GM04504 (cell line): ENCODE results near the gene ERMN.

Experiments used
- DNase-seq: peaks from one replicate; pipeline ENCODE4 v3.0.0-alpha.2; 2012; ENCODE audit warnings: low read depth

The ERMN gene

GRCh38 chr2:157329524-157329923 is 3.9 kb upstream of the ERMN start:
- no peak for DNase-seq

GRCh38 chr2:157327621-157328500 is 2.2 kb upstream of the ERMN start:
- DNase-seq = peak; percentile 70

GRCh38 chr2:157327200-157327599 is 1.6 kb upstream of the ERMN start:
- DNase-seq = no peak

GRCh38 chr2:157326698-157327097 is 1.1 kb upstream of the ERMN start:
- no peak for DNase-seq

DNA sequence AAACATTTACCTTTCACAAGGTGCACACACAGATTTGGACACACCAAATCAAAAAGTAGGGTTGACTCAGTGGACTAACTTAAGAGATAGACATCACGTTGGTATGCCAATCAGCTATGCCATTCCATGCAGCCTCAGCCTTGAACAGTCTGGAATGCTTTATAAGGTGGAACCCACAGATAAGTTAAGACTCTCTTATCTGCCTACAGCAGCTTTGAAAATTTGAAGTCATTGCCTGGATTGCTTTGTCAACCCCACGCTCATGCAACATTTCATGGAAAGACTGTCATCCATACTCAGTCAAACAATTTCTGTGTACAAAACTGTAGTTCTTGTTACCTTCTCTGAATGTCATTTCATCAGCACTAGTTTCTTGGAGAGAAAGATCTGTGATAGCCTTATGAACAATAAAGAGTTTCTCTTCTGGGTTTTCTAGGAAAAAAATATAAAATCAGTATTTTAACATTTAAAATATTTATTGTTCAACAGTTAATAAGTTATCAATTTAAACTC is 1.2 kb downstream of the ERMN start:
- no peak for DNase-seq

- DNase-seq = no peak
Observed at GRCh38 chr2:157322432-157322831, 3.2 kb downstream of the ERMN start.

GRCh38 chr2:157321466-157321865 is 4.2 kb downstream of the ERMN start:
- DNase-seq = no peak

DNA sequence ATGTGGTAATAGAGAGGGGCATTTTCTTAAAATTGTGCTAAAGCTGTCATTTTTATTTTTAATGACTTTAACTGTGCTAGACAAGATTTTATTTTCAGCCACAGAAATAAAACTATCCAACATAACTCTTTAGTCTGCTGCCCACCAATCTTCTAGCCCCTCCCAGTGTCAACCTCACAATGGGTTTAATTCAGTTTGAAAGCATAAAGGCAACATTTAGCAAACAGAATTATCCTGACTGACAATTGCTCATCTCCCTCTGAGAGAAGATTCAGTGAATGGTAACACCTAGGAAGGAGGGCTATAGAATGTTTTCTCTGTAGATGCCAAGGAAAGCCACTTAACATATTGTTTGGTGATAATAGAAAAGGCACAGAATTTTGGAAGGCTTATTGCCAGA is 5.2 kb downstream of the ERMN start:
- no peak for DNase-seq

- DNase-seq = no peak
Observed at GRCh38 chr2:157319795-157320194, 5.8 kb downstream of the ERMN start.

DNA sequence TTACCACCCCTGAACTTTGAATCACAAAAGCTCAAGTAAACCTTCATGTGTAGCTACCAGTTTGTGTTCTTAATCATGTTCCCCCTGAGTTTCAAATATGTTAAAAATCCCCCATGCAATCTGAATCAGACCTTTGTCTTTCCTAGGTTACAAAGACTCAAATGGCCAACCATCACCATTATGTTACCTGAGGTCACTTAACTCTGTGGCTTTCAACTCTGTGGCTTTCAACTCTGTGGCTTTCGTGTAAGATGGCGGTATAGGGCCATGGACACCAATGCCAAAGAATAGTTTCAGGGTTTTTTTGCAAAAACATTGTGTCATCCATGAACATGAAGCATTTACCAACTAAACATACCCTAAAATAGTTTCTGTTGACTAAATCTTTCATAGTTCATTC is 6.7 kb downstream of the ERMN start:
- DNase-seq = no peak

GRCh38 chr2:157315901-157316300 is 9.7 kb downstream of the ERMN start:
- DNase-seq = no peak

- DNase-seq = no peak
Observed at GRCh38 chr2:157312866-157313486, 12.6 kb downstream of the ERMN start.

DNA sequence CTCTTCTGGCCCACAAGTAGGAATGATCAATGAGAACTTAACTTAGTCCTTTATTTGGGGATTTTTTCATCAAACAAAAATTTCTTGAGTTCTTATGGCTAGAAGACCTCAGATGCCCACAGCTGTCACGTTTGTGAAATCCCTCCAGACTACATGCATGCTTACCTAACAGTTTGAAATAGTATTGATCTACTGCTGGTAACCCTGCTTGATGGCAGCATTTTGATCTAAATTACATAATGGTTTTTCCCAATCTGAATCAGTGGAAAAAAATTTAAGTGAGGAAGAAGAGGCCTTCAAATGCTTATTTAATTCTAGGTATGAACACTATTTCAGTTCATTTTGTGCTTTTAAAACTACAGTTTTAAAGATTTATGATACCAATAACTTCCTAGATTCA is 13.9 kb downstream of the ERMN start:
- DNase-seq = no peak

- no peak for DNase-seq
Observed at GRCh38 chr2:157309878-157310277, 15.7 kb downstream of the ERMN start.

- peak; percentile 35 for DNase-seq
Observed at GRCh38 chr2:157307021-157307420, 18.6 kb downstream of the ERMN start.

GRCh38 chr2:157305723-157306110 is 19.9 kb downstream of the ERMN start:
- DNase-seq = no peak

DNA sequence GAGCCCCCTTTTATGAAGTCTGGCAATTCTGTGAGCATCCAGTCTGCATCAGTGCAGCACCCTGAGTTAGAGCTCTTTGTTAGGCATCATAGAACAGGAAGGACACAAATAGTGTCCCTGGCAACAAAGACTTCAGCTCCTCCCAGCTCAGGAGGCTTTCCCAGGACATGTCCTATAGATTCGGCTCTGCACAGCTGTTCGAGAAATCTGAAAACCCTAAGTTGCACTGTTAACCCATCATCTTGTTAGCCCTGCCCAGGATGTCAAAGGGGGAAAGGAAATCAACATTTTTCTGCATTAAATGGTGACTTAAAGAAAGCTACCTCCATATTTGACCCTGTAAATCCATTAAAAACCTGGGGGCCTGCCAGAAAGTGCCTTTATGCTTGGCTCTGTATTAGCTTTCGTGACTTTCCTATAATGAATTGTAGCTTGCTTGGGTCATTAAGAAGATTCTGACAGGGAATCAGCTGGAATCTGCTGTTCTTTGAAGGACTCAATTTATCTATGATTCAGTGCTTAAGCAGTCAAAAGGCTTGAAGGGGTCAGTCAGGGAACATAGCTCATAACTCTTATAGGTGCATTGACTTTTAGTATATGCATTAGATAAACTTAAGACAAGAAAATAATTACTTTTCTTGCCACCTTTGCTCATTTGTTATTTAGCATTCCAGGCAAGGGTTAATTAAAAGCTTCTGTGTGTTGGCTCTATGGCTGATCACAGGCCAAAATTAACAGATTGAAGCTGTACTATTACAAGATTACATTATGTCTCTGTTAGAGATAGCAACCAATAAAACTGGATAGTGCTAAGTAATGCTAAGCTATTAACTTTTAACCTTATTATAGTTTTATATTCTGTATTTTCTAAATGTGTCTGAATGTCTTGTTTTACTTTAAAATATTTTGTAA is 20.6 kb downstream of the ERMN start:
- peak; percentile 63 for DNase-seq

DNA sequence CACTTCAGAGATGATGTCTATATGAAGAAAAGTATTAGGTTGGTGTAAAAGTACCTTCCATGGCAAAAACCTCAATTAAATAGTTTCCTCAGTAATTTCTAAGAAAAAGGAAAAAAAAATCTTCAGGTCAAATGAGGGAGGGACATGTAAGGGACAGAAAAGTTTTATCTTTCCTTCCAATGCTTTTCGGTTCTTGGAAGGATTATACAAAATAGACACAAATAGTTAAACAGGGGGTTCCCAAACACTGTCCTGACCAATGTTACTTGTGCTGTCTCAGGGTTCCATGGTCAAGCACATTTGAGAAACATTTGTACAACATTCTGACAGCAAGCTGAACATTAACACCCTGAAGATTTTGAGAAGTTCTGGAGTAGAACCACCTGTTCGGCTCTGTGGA is 22.0 kb downstream of the ERMN start:
- DNase-seq = no peak

DNA sequence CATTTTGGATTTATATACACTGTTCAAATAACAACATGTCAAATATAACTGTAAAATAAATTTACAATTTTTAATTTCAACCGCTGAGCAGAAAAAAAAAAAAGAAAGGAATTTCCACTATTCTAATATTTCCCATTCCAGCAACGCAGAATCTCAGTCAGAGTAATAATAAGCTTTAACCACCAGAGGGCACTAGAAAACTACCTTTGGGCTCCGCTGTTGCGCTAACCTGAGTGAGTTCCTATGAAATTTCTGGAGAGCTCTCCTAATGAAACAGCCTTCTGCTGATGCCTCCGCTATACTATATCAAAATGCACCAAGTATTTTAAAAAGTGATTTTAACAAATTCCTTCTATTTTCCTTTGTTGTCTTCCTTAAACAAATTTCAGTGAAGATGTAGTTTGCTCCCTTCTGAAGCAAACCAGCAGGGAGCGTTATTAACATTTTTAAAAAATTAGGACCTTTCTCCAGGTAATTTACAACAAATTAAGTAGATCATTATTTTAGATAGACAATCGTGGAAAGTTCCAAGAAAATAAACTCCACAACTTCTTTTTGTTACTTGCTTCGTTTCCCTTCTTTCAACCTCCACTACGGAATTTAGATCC is 23.0 kb downstream of the ERMN start:
- peak; percentile 41 for DNase-seq

DNA sequence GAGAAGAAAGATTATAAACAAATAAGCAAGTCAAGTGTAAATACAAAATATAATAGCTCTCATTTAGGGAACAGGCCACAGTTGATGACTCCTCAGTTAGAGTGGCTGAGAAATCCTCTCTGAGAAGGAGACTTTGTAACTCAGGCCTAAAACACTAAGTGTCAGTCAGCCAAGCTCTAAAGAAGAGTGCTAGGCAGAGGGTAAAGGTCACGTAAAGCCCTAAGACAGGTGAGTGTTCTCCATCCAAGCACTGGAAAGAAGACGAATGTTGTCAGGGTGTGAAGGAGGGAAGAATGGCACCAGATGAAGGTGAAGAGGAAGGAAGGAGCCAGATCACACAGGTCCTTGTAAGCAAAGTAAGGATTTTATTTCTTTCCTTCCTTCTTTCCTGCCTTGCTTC is 24.3 kb downstream of the ERMN start:
- no peak for DNase-seq

DNA sequence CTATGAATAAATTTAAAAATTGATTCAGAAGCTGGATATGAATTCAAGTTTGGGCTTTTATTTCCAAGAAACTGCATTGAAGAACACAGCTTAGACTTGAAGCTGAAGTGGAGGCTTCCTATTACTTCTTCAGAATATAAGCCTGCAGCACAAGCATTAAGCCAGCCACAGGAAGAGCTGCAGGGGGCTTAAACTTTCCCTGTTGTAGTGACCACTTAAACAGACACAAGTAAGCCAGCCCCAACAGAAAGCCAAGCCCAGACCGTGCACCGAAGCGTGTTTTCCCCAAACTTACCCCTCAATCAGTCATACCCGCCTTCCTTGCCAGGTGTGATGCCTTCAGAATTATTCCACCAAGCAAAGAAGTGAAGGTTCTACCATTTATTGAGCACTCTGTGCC is 28.7 kb downstream of the ERMN start:
- no peak for DNase-seq

GRCh38 chr2:157296490-157296889 is 29.1 kb downstream of the ERMN start:
- DNase-seq = no peak
